ENCODE measurements around the gene FBN1.

Gene FBN1

DNA sequence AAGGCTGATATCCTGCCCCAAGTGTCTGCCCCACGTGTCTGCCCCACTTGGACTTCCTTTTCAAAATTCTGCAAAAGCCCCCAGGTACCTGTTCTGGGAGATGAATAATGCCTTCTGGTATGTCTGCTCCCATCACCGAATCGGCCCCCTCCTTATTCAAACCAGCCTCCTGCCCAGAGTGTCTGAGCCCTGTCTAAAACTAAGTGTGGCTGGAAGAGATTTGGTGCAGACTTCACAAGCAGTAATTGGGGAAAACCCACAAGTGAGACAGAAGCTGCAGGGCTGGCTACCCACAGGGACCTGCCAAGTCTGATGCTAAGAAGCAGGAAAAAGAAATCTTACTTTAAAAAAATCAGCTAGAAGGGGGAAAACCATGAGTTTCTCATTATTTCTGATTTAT lies 229.2 kb downstream of the FBN1 start:
- DNase-seq (ENCODE audit: low spot score) = peak; percentile 21
- no peak for TF ChIP-seq CTCF (IDR thresholded peaks at IDR 0.05; ENCODE audit: extremely low read depth, missing control alignments)

GRCh38 chr15:48415036-48415886 lies 230.2 kb downstream of the FBN1 start:
- DNase-seq (ENCODE audit: low spot score) = no peak
- TF ChIP-seq CTCF (IDR thresholded peaks at IDR 0.05; ENCODE audit: extremely low read depth, missing control alignments) = no peak

DNA sequence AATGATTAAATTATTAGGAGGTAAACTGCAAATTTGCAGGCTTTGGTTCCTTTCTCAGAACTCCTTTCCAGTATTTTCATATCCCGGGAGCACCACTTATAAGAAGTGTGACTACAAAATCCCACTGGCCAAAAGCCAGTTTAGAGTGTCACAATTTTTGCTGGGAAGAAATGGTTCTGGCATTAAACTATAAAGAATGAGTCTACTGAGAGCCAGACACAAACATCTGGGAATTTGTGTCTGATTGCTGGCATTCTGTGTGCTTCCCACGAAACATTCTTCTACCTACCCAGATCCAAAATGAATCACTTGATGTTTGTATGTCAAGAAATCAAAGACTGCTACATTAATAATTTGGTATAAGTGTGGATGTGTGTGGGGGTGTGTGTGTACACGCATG lies 231.5 kb downstream of the FBN1 start:
- no peak for TF ChIP-seq CTCF (IDR thresholded peaks at IDR 0.05; ENCODE audit: extremely low read depth, missing control alignments)
- DNase-seq (ENCODE audit: low spot score) = no peak

- DNase-seq (ENCODE audit: low spot score) = no peak
- no peak for TF ChIP-seq CTCF (IDR thresholded peaks at IDR 0.05; ENCODE audit: extremely low read depth, missing control alignments)
Measured at GRCh38 chr15:48413304-48413703, 232.2 kb downstream of the FBN1 start.

DNA sequence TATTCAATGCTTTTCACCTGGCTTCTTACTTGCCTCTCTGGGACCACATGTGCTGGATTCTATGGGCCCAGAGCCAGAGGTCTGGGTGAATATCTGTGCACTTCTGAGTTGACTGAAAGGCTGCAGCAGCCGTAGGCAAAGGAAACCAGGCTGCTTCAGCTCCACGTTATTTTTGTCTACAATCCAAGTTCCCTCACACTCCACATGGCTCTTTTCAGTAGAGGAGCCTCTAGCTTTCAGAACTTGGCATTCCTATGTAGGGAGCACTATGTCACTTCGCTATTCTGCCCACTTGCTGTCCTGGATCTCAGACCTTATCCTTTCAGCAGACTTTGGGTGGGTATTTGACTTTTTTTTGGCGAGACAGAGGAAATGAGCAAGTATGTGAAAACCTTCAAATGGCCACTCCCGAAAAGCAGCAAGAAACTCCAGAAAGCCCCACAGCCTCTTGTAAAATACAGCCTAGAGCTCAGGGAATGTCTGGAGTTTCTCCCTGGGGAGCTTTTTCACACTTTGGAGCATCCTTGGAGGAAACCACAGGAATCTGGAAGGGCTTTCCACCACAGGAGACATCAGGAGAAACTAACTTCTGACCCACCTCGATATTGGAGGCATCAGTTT lies 233.4 kb downstream of the FBN1 start:
- TF ChIP-seq CTCF (IDR thresholded peaks at IDR 0.05; ENCODE audit: extremely low read depth, missing control alignments) = no peak
- no peak for DNase-seq (ENCODE audit: low spot score)

GRCh38 chr15:48409623-48410022 lies 235.9 kb downstream of the FBN1 start:
- DNase-seq (ENCODE audit: low spot score) = peak; percentile 16
- no peak for TF ChIP-seq CTCF (IDR thresholded peaks at IDR 0.05; ENCODE audit: extremely low read depth, missing control alignments)

- TF ChIP-seq CTCF (IDR thresholded peaks at IDR 0.05; ENCODE audit: extremely low read depth, missing control alignments) = no peak
Measured at GRCh38 chr15:48408327-48408726, 237.2 kb downstream of the FBN1 start.

More at GRCh38 chr15:48408327-48408726, 237.2 kb downstream of the FBN1 start:
- no peak for DNase-seq (ENCODE audit: low spot score)
